ENCODE data around the gene SMOC1.

The SMOC1 gene

DNA sequence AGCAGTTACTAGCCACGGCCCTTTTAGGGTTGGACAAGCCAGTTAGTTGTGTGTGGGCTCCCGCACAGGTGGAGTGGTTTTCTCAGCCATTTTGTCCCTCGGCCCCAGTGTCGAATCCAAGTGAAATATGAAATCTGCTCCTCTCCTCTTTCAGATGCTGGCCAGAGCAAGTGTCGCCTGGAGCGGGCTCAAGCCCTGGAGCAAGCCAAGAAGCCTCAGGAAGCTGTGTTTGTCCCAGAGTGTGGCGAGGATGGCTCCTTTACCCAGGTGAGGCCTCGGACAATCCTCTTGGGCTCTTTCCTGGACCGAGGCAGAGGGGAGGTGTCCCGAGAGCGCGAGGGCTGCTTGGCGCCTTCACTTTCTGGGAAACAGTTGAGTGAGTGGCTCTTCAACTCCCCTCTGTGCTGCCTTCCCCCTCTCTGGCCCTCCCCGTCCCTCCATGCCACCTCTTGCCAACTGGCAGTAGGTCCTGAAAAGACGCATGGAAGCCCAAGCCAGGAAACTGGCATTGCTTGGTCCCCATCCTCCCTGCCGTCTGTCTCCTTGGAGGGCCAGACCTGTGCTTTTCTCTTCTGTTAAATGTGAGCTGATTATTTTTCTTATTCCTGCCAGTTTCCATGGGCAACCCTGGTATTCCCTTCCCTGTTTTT, 74.2 kb downstream of the SMOC1 start:
- no peak overlapping the region for H3K4me3 ChIP-seq (ENCODE audit: low read depth, low read length)
- TF ChIP-seq CTCF (IDR thresholded peaks at IDR 0.05; ENCODE audit: low read depth, low read length): no peak

DNA sequence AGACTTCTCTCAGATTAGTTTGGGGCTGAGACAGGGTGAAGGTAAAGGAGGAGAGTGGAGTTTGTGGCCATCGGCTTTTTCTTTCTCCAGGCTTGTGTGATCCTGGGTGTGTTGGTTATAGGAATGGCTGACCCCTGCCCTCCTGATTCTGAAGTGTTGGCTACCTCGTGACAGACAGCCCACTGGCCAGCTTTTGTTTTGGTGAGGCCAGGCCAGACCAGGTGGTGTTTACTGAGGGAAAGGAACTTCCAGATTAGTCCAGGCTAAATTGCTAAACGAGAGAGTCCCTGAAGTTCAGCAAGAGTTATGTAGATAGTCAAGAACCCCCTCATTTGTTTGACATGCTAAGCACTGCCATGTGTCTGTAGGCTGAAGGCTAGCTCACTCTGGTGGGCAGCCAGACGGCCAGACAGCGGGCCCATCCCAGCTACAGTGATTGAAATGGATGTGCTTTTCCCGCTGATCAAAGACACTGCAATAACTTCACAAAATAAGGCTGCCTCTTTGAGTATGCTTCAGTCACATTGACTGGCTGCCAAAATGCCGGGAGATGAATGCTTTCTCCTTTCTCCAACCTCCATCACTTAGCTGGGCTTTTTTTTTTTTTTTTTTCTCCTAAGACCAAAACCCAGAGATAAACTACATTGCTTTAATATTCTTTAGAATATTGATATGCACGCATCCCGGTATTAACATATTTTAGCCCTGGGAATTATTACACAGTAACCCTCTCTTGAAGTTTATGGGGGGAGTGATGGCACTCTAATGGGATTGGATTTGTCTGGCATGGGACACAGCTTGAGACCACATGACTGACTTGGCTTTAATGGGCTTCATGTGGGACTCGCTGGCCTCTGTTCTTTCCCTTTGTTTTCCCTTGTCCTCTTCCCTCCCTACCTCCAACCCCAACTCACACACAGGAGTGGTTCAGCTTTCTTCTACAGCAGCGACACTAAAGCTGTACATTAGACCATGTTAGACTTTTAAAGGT, 76.9 kb downstream of the SMOC1 start:
- no peak for TF ChIP-seq CTCF (IDR thresholded peaks at IDR 0.05; ENCODE audit: low read depth, low read length)

DNA sequence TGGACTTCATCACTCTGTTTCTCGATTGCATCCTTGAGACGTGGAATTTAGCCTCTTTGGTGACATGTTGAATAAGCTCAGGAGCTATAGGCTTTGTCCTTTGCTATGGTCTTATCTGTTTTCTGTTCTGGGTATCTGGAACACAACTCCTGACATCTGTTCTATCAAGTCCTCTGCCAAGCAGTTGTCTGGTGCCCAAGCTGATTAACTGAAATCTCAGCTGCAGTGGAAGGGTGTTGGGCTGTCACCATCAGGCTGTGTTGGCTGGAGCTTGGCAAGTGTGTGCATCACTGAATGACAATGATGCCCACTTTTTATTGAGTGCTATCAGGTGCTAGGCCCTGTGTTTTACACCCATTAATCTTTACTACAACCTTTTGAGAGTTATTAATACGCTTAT, 77.8 kb downstream of the SMOC1 start:
- TF ChIP-seq CTCF (IDR thresholded peaks at IDR 0.05; ENCODE audit: low read depth, low read length): no peak
- no peak overlapping the region for H3K4me3 ChIP-seq (ENCODE audit: low read depth, low read length)

More for the DNA sequence above, 76.9 kb downstream of the SMOC1 start:
- no peak overlapping the region for H3K4me3 ChIP-seq (ENCODE audit: low read depth, low read length)

GRCh38 chr14:69957986-69958385, 78.8 kb downstream of the SMOC1 start:
- no peak for TF ChIP-seq CTCF (IDR thresholded peaks at IDR 0.05; ENCODE audit: low read depth, low read length)
- H3K4me3 ChIP-seq (ENCODE audit: low read depth, low read length): no peak overlapping the region

DNA sequence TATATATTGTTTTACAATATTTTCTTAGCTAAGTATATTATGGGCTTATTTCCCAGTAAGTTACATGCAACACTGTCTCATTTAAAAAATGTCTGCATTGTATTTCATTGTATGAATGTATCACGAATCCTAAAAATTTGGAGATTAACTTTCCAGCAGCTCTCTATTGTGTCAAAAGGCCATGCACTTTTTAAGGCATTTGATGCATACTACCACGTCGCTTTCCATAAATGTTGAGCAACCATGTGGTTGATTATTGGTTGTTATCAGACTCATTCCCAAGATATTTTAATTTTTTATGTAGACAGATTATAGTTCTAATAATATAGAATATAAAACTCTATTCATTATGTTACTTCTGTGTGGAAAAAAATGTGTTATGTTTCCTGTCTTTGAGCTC, 79.9 kb downstream of the SMOC1 start:
- TF ChIP-seq CTCF (IDR thresholded peaks at IDR 0.05; ENCODE audit: low read depth, low read length): no peak
- H3K4me3 ChIP-seq (ENCODE audit: low read depth, low read length): no peak overlapping the region

DNA sequence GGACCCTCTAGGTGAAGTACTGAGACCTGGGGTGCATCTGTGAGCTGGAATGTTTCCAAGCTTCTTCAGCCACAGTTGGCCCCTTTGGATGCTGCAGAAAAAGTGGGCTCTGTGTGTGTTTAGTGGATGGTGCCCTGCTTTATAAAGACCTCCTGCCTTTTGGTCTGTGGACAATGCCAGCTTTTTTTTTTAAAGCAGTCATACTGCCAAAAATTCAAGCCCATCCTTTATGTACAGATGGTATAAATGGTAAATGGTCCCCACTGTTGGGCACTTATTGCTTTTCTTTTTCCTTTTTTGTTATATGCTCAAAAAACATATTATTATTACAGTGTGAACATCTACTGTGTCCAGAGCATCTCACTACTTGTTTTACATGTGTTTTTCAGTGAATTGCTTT, 81.1 kb downstream of the SMOC1 start:
- no peak for TF ChIP-seq CTCF (IDR thresholded peaks at IDR 0.05; ENCODE audit: low read depth, low read length)
- H3K4me3 ChIP-seq (ENCODE audit: low read depth, low read length): no peak overlapping the region

- no peak overlapping the region for H3K4me3 ChIP-seq (ENCODE audit: low read depth, low read length)
- no peak for TF ChIP-seq CTCF (IDR thresholded peaks at IDR 0.05; ENCODE audit: low read depth, low read length)
Observed at GRCh38 chr14:69963966-69964365, 84.8 kb downstream of the SMOC1 start.
